Endometrium (tissue), 2 donors: ENCODE measurements around the gene PA2G4.

Experiments
- FAIRE-seq: peaks from 2 replicates; lab custom pipeline; 2012; peaks lifted over from hg19 to GRCh38; lab: Jason Lieb, UNC
- donor health status: control.
- donor health status: control.

The PA2G4 gene

DNA sequence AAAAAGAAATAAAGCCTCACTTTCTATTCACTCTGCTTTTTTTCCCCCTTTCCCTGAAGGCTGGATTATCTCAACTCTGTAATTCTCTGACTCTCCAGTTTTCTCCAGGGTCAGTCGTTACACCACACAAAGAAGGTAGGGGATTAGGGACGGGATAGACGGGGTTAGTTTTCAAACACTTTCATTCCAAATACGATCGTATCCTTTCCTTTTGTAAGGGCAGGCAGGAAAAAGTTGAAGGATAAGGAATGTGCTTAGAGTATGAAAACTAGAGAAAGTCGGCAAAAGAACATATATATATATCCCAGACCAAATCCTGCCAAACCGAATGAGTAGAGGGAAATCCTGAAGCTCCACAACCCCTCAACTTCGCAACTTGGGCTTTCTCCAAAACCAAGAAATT is 23.1 kb downstream of the PA2G4 start:
- FAIRE-seq, result no peak

DNA sequence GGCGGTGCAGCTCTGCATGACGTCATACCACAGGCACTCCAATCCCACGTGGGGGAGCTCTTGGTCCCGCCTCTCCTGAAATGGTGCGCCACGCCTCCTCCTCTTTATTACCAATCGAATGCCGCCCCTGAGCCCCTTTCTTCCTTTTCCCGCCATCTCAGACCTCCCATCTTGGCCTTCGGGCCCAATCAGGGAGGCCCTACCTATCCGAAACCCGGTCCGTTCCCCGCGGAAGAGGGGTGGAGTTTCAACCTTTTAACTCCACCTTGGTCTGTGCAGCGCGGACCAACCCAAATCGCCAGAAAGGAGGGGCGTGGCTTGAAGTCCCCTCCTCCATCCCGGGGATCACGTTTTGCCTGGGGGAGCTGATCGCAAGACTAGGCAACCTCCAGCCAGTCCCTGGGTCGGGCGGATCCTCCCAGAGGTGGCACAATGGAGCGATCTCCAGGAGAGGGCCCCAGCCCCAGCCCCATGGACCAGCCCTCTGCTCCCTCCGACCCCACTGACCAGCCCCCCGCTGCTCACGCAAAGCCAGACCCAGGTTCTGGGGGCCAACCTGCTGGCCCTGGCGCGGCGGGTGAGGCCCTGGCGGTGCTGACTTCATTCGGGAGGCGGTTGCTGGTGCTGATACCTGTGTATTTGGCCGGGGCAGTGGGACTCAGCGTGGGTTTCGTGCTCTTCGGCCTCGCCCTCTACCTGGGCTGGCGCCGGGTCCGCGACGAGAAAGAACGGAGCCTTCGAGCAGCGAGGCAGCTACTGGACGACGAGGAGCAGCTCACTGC is 23.7 kb downstream of the PA2G4 start, which contains the start of gene ESYT1:
Gene ESYT1, plus strand, starts transcription at position 380 of the 782 bp plus-strand sequence. Its CDS starts 53 bp downstream, at position 433.
- FAIRE-seq, result peak; percentile 96

DNA sequence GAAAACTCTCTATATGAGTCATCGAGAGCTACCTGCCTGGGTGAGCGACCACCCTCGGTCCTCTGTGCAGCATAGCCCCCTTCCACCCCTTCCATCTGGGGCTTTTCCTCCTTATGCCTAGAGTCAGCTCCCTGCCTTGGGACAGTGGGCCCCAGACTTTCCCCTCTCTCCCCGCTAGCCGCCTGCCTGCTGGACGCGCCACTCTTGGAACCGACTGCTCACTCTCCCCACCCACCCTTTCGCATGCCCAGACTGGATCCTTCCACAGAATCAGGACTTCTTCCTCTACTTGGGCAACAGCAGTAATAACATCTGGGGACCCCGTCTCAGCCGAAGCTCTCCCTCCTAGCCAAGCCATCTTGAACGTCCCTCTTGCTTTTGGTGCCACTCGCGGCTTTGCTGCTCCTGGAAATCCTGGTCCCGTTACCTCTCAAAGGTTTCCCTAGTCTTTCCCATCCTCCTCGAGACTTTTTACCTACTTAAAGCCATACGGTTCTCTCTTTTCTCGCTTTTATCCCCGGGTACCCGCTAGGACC is 24.4 kb downstream of the PA2G4 start:
- FAIRE-seq, result no peak

DNA sequence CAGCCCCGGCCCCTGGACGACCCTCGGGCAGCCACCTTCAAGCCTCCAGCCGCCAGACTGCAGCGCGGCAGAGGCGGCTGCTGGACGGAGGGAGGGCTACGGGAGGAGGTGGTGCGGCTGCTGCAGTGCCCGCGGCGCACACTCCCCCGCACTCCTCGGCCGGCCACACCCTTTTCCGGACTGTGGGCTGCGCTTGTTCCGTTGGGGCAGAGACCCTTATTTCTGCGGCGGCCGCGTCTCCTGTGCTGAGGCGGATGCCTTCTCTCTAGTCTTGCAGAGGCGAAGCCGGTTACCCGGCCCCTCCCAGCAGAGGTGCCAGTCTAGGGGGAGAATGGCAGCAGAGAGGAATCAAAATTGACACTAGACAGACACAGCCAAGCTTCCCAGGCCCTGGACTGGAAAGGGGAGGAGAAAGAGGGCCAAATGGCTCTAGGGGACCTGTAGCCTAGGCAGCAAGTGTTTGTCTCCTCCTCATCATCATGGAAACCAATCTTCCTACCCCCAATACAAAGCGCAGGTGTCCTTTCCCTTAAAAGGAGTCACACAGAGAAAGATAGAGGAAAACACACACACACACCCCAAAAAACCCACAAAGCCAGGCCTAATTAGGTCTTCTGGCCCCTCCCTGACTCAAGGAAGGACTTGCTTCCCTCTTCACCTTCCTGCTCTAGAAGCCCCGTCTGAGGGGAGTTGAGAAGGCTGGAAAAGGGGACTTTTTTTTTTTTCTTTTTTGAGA is 25.0 kb downstream of the PA2G4 start:
- no peak for FAIRE-seq

DNA sequence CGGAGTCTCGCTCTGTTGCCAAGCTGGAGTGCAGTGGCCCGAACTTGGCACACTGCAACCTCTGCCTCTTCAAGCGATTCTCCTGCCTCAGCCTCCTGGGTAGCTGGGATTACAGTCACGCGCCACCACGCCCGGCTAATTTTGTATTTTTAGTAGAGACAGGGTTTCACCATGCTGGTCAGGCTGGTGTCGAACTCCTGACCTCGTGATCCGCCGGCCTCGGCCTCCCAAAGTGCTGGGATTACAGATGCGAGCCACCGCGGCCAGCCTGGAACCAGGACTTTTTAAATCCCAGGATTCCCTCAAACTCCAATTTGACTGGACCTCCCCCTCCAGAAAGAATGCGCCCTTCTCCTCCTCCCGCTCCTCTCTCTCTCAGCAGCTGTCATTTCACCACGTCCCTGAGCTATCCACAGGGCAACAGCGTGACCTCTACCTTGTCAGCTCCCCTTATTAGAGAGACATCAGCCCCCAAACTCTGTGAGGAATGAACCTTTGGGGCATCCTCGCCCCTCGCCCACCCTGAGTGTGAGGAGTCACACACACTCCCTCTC is 25.7 kb downstream of the PA2G4 start:
- no peak for FAIRE-seq

DNA sequence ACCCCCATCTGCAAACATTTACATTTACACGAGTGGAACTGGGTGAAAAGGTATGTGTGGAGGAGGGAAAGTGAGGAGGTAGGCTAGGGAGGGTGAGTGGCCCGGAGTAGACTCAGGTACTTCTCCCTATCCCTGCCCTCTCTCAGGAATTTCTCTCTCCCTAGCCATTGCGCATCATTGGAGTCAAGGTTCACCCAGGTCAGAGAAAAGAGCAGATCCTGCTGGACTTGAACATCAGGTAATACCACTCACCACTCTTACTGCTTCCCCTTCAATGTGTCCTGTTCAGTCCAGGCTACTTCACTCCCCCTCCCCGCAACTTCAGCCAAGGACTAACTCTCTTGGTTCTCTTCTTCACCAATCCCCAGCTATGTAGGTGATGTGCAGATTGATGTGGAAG is 26.5 kb downstream of the PA2G4 start:
- no peak for FAIRE-seq

DNA sequence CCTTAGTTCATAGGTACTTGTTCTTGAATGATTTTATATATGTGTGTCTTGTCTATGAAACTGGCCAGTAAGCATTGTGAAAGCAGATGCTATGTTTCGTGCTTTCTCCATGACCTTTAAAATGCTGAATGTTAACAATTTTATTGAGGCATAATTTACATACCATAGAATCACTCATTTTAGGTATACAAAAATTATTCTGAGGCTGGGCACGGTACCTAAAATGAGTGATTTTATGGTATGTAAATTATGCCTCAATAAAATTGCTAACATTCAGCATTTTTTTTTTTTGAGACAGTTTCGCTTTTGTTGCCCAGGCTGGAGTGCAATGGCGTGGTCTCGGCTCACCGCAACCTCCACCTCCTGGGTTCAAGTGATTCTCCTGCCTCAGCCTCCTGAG is 30.5 kb downstream of the PA2G4 start:
- no peak for FAIRE-seq

DNA sequence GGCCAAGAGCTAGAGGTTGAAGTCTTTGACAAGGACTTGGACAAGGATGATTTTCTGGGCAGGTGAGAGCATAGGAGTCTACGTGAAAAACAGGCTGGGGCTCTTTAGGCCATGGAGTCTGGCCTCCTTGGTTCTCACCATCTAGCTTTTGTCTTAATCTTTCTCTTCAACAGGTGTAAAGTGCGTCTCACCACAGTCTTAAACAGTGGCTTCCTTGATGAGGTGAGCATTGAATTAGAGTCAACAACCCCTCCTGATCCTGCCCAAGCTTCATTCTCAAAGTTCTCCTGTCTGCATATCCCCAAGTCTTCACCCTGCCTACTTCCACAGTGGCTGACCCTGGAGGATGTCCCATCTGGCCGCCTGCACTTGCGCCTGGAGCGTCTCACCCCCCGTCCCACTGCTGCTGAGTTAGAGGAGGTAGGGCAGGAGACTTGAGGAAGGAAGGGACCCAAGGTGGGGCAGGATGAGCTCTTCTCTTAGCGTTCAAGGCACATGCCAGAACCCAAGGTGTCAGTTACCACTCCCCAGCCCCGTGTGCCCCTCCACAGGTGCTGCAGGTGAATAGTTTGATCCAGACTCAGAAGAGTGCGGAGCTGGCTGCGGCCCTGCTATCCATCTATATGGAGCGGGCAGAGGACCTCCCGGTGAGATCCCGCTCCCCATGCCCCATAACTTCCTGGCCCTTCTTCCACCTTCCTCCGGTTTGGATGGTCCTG is 33.7 kb downstream of the PA2G4 start:
- no peak for FAIRE-seq

DNA sequence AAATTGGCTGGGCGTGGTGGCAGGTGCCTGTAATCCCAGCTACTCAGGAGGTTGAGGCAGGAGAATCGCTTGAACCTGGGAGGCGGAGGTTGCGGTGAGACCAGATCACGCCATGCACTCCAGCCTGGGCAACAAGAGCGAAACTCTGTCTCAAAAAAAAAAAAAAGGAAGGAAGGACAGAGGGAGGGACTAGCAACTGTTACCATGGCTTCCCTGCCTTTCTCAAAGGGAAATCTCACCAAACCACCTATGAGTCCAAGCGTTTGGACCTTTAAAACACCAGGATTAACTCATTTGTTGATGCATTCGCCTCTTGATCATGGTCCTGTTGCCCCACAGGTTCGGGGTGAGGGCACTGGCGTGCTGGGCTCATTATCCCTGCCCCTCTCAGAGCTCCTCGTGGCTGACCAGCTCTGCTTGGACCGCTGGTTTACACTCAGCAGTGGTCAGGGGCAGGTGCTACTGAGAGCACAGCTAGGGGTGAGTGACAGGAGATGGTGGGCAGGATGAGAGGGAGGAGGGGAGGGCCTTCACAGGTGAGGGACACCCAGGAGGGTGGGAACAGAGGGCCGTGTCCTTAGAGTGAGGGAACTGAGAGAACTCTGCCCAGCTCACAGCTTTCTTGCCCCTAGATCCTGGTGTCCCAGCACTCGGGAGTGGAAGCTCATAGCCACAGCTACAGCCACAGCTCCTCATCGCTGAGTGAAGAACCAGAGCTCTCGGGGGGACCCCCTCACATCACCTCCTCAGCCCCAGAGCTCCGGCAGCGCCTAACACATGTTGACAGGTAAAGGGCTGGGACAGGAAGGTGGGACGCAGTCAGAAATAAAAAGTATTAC is 37.8 kb downstream of the PA2G4 start:
- FAIRE-seq, result no peak

DNA sequence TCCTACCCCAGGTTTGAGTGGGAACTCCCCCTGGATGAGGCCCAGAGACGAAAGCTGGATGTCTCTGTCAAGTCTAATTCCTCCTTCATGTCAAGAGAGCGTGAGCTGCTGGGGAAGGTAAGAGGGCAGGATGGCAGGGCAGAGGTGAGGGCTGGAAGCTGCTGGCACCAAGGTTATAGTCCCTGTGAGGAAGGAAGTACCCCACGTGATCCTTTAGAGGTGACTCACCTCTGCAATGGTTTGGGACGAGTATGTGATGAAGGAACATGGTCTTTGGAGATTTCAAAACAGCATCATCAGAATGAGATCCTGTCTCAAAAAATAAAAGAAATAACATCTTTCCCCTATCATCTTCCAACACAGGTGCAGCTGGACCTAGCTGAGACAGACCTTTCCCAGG is 38.9 kb downstream of the PA2G4 start:
- no peak for FAIRE-seq

DNA sequence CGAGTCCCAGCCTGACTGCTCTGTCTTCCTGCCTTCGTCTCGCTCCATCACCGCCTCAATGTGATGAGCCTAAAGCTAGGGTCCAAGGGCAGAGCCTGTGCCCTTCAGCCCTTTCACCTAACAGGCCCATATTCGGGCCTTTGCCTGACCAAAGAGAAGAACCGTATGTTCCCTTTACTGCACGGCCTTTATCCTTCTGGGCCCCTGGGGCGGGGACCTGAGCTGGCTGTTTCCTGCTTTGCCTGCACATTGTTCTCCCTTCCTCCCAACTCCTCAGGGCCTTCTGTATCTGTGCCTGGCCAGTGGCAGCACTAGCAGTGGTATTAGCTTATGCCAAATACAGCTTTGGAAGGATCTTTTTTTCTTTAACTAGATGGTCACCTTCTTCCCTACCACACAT is 39.5 kb downstream of the PA2G4 start:
- FAIRE-seq, result no peak

DNA sequence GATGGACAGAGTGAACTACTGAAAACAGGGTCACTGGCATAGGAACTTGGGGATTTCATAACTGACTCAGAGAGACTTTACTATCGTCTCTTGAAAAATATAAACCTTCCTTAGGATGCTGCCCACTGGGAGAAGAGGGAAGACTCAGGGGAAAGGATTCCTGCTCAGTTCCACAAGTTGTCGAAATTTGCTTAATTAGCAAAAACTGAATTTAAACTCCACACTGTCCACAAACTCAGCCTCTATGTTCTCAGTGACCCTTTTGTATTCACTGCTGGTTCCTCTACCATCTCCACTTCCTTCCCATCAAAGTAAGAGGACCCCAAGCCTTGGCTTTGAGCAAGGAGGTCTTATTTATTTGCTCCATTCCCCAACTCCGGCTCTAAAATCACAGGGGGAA is 40.9 kb downstream of the PA2G4 start:
- FAIRE-seq, result no peak

DNA sequence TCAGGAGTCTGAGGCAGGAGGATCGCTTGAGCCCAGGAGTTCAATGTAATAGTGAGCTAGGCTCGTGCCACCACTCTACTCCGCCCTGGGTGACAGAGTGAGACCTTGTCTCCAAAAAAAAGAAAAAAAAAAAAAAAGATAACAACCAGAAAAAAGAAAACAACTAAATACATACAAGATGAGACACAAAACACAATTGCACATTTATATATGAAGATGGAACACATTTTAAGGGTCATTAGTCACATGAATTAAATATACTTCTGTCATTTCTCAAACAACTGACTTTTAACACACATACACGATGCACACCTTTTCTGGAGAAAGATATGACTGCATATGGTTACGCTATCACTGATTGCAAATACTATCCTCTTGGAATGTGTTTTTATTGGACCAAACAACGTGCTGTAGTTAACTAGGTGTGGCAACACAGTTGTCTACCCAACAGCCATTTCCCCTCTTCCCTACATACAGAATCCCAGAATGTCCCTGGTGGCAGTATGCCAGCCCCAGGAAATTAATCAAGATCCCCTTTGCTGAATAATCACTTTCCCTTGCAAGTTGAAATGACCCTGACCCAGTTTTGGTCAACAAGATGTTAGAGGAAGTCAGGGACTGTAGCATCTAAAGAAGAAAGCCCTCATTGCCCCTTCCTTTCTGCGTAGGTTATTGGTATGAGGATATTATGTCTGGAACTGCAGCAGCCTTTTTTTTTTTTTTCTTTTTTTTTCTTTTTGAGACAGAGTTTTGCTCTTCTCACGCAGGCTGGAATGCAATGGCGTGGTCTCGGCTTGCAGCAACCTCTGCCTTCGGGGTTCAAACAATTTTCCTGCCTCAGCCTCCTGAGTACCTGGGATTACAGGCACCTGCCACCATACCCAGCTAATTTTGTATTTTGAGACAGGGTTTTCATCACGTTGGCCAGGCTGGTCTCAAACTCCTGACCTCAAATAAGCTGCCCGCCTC is 42.4 kb downstream of the PA2G4 start:
- FAIRE-seq, result peak; percentile 70

DNA sequence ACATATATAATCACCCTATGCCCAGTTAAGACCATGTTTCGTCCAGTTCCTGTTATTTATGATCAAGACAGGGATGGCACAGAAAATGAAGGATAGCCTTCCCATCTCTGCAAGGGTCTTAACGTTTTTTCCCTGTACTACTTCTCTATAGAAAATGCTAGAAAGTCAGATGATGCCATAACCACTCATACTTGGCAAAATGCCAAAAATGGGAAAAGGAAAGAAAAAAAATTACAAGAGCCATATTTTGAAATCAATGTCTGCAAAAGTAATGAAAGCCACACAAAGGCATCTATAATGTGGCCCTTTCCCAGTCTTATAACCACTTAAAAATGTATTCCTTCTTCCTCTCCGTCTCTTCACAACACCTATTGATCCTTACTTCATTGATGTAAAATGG is 46.2 kb downstream of the PA2G4 start:
- FAIRE-seq, result no peak

DNA sequence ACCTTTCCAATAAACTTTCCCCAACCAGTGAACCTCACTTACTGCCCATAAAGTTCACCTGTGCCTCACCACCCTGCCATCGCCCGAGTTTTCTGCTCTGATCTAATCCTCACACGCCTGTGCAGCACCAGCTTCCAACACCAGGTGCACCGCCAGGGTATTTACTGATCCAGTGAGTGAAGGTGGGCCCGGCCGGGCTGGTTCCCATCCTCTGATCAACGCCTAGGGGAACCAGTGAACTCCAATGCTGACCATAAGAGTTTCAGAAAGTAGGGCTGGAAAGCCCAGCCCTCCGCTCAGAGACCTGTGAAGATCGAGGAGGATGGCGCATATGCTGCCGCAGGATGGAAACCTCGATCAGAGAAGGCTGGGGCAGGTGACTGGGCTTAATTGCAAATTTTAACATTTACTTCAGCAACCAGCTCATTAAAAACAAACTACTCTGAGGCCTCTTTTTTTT is 47.3 kb downstream of the PA2G4 start:
- no peak for FAIRE-seq

DNA sequence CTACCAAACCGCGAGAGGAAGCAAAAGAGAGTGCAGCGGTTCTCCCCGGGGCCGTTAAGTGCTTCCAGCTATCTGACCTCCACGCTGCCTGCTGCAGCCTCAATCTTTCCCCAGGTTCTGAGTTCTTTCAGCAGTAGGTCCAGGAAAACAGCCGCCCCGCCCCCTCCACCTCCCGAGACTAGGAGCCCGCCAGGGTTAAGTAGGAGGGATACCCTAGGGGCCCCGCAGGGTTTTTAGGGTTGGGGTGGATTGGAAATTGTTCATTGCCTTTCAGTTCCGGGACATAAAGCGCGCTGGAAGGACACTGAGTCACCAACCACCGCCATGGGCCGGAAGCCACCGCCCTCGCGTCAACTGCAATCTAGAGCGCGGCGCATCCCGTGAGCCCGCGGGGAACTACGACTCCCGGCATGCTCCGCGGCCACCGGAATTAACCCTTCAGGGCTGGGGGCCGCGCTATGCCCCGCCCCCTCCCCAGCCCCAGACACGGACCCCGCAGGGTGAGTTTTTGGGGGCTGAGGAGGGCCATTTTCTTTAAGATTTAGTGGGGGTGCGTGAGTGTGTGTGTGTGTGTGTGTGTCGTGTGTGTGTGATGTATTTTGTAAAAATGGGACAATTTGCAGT is 47.9 kb downstream of the PA2G4 start, which contains the start of gene MYL6B:
Gene MYL6B, plus strand, starts transcription at position 456 of the 624 bp plus-strand sequence. CDS start 1,332 bp downstream, outside the sequence.
- no peak for FAIRE-seq

DNA sequence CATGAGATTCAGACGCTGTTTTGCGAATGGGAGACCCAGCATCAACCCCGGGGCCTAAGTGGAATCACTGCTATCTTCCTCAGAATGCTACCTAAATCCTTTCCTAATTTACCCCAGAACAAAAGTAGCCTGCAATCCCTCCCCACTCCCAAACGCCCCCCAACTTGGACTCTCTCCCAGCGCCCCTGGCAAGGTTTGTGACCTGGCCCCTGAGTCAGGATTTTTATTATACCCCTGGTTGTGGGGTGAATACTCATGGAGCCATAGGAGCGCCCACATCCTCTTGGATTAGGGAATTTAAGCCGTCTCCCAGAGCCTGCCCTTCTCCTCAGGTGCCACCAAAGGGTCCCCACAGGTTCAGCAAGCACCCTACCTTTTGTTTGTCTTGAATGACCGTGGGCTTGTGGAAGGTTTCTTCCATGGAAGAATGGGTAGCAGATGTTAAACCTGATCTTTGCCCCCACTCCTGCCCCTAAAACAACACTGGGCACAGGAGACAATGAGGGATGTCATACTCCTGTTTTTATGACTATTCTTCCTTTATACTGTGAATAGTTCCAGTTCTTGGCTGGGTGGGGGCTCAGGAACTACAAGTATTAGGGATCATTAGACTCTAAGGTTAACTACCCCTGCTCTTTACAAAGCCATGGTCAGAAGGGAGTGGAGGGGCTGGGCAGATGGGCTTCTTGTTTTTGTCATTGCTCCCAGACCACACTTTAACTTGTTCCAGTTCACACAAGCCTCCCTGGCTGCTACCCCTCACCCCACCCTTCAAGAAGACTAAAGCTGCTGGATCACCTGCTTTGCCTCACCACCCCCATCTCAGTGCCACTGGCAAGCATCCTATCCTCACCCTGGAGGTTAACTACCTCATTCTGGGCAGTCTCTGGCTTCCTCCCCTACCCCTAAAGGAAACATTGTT is 48.7 kb downstream of the PA2G4 start:
- FAIRE-seq, result no peak

DNA sequence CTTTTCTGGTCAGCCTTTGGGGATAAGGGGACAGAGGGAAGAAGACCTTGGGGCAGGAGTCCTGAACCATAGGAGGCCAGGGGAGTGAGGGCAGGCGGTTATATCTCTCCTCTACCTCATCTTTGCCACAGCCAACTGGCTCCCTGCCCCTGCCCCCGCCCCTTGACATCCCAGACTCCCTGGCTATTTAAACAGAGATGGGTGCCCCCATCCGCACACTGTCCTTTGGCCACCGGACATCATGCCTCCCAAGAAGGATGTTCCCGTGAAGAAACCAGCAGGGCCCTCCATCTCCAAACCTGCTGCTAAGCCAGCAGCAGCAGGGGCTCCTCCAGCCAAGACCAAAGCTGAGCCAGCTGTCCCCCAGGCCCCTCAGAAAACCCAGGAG is 49.3 kb downstream of the PA2G4 start:
- no peak for FAIRE-seq
